GM12878 (cell line): ENCODE measurements around the gene TRMO.

Experiments used
- JUNB ChIP-seq: IDR thresholded peaks from 2 replicates; pipeline ENCODE4 v1.6.1; 2016; ENCODE audit warnings: antibody characterized with exemption, mild to moderate bottlenecking
- PML ChIP-seq: IDR thresholded peaks from 2 replicates; pipeline ENCODE4 v1.6.1; 2012; ENCODE audit warnings: low read length, inconsistent platforms
- POLR2A ChIP-seq: IDR thresholded peaks from 2 replicates; pipeline ENCODE4 v1.6.1; 2011; ENCODE audit warnings: low read depth, mild to moderate bottlenecking, low read length
- POLR2AphosphoS5 ChIP-seq: IDR thresholded peaks from 2 replicates; pipeline ENCODE4 v1.6.1; 2011; ENCODE audit warnings: mild to moderate bottlenecking, low read length, inconsistent platforms
- RAD21 ChIP-seq: IDR thresholded peaks from 2 replicates; pipeline ENCODE4 v1.6.1; 2011; ENCODE audit warnings: mild to moderate bottlenecking, low read depth, low read length, moderate library complexity; ENCODE audit not compliant: insufficient read depth
- RELA ChIP-seq: fragments of 450-650 bp; IDR thresholded peaks from 2 replicates; pipeline ENCODE4 v1.8.0; 2014; ENCODE audit warnings: borderline replicate concordance; ENCODE audit not compliant: partially characterized antibody
- ZZZ3 ChIP-seq: IDR thresholded peaks from 2 replicates; pipeline ENCODE4 v1.6.1; 2011; ENCODE audit warnings: low read depth; ENCODE audit not compliant: control insufficient read depth, insufficient read length
- TF ChIP-seq, protein P1 (sequence below), 3 experiments: IDR thresholded peaks in 2 of 3; conservative IDR thresholded peaks in 1 of 3; 2 replicates each; pipeline ENCODE4 v1.5.1; 2011; ENCODE audit warnings: low read depth in 3 of 3, low read length in 3 of 3, mild to moderate bottlenecking in 3 of 3, control low read depth in 2 of 3, moderate library complexity in 2 of 3, inconsistent platforms in 1 of 3, mixed read lengths in 1 of 3; ENCODE audit not compliant: control insufficient read depth in 2 of 3, insufficient read depth in 1 of 3; ENCODE audit errors: extremely low read depth in 1 of 3
- TF ChIP-seq, protein P2 (sequence below): IDR thresholded peaks from 2 replicates; pipeline ENCODE4 v1.6.1; 2012; ENCODE audit warnings: low read depth, low read length, improper control_type of control experiment
- TF ChIP-seq, protein P3 (sequence below): IDR thresholded peaks from 2 replicates; pipeline ENCODE4 v1.6.1; 2012; ENCODE audit warnings: low read depth, low read length, improper control_type of control experiment

DNA sequence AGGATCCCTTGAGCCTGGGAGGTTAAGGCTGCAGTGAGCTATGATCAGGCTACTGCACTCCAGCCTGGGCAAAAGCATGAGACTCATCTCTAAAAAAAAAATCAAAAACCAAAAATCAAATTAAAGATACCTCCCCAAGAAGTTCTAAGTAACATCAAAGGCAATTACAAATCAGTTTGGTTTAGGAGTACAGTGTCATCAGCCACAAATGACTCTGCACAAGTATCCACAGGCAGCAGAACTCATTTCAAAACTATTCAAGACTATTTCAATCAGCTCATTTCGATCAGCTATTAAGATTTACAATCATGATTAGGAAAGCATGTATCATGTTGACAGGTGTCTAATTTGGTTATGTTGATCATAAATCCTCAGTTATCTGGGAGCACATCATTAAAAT, 19.1 kb downstream of the TRMO start:
- TF ChIP-seq, protein P1, sequence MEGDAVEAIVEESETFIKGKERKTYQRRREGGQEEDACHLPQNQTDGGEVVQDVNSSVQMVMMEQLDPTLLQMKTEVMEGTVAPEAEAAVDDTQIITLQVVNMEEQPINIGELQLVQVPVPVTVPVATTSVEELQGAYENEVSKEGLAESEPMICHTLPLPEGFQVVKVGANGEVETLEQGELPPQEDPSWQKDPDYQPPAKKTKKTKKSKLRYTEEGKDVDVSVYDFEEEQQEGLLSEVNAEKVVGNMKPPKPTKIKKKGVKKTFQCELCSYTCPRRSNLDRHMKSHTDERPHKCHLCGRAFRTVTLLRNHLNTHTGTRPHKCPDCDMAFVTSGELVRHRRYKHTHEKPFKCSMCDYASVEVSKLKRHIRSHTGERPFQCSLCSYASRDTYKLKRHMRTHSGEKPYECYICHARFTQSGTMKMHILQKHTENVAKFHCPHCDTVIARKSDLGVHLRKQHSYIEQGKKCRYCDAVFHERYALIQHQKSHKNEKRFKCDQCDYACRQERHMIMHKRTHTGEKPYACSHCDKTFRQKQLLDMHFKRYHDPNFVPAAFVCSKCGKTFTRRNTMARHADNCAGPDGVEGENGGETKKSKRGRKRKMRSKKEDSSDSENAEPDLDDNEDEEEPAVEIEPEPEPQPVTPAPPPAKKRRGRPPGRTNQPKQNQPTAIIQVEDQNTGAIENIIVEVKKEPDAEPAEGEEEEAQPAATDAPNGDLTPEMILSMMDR (IDR thresholded peaks at IDR 0.05 in 2 of 3, conservative IDR thresholded peaks at IDR 0.05 in 1 of 3; ENCODE audit: control insufficient read depth in 2 of 3, extremely low read depth in 1 of 3, insufficient read depth in 1 of 3, low read depth in 3 of 3, low read length in 3 of 3) = no peak
- no peak for TF ChIP-seq ZZZ3
- TF ChIP-seq PML = no peak
- no peak for TF ChIP-seq POLR2AphosphoS5
- TF ChIP-seq RAD21 = no peak
- no peak for TF ChIP-seq POLR2A
- TF ChIP-seq, protein P2, sequence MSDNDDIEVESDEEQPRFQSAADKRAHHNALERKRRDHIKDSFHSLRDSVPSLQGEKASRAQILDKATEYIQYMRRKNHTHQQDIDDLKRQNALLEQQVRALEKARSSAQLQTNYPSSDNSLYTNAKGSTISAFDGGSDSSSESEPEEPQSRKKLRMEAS = no peak
- TF ChIP-seq JUNB = no peak
- TF ChIP-seq, protein P3, sequence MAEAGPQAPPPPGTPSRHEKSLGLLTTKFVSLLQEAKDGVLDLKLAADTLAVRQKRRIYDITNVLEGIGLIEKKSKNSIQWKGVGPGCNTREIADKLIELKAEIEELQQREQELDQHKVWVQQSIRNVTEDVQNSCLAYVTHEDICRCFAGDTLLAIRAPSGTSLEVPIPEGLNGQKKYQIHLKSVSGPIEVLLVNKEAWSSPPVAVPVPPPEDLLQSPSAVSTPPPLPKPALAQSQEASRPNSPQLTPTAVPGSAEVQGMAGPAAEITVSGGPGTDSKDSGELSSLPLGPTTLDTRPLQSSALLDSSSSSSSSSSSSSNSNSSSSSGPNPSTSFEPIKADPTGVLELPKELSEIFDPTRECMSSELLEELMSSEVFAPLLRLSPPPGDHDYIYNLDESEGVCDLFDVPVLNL = no peak
- no peak for TF ChIP-seq RELA
